CD1c-positive myeloid dendritic cell (primary cell): Measurements from ENCODE around the gene KRT4.

ENCODE experiments used
- DNase-seq: peaks from one replicate; pipeline ENCODE4 v3.0.0-alpha.2; 2016; ENCODE audit errors: extremely low spot score

KRT4 gene

DNA sequence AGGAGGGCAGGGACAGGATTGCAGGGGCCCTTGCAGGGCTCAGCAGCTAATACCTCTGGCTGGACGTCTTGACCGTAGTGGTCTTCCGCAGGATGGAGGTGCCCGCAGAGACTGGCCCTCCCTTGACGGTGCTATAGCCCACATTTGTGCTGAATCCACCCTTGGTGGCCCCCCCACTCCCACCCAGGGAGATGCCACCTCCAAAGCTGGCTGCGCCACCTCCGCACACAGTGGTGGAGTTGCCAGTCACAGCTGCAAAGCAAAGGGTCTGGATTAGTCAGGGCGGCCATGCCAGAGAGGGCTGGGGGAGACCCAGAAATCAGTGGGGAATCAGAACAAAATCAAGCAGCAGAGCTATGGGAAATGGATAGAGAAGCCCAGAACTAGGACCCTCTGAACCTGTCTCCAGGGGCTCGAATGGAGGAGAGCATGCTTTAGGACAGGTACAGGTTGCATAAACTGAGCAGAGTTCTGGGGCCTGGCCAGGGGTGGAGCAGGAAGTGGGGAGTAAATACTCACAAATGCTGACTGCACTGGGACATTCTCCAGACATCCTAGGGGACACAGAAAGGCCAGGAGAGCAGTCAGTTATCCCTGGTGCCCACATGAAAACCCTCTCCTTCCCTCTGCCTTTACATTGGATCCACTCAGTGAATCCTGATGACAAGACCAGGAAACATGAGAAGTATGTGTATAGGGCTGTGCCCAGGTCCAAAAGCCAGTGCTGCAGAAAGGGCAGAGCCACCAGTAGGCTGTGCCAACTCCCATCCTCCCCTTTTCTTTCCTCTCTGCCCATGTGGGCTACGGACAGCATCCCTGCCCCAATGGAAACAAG, 8.1 kb upstream of the KRT4 start:
- DNase-seq = no peak

GRCh38 chr12:52821071-52821730, 7.3 kb upstream of the KRT4 start:
- no peak for DNase-seq

DNA sequence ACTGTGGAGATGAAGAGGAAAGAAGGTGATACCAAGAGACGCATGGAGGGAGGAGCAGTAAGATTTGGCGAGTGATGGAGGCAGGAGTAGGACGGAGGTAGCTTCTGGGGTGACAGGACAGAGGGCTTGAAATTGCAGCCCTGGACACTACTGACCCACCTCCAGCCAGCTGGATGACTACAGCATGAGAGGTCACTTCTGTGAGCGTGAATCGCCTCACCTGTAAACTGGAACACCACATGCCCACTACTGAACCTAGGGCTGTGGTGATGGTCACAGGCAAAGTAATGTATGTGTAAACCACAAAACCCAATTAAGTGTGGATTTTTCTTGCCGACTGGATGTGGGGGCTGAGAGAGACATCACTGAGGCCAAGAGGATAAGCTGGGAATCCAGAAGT, 6.6 kb upstream of the KRT4 start:
- DNase-seq = no peak

- no peak for DNase-seq
Measured at GRCh38 chr12:52819731-52820510, 6.0 kb upstream of the KRT4 start.

DNA sequence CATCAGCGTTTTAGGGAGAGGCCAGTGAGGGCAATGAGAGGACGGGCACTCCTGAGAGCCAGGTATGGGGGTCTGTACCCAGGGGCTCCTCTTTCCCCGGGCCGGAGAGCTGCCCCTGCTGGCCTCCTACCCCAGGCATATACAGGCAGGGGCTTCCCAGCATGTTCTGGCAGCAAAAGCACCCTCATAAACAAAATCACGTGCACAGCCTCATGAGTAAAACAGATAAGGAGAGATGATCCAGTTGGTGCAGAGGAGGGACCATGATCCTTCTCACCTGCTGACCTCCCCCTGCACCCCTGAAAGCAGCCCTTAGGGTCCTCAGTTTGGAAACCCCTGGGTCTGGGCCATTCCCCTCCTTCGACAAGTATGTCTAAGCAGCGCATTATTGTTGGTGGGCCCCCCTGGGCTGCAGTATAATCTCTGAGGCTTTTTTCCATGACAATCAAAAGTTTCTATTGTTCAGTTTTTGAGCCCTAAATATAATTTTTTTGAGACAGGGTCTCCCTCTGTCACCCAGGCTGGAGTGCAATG, 5.0 kb upstream of the KRT4 start:
- no peak for DNase-seq

- DNase-seq = no peak
Measured at GRCh38 chr12:52818388-52818787, 4.5 kb upstream of the KRT4 start.

DNA sequence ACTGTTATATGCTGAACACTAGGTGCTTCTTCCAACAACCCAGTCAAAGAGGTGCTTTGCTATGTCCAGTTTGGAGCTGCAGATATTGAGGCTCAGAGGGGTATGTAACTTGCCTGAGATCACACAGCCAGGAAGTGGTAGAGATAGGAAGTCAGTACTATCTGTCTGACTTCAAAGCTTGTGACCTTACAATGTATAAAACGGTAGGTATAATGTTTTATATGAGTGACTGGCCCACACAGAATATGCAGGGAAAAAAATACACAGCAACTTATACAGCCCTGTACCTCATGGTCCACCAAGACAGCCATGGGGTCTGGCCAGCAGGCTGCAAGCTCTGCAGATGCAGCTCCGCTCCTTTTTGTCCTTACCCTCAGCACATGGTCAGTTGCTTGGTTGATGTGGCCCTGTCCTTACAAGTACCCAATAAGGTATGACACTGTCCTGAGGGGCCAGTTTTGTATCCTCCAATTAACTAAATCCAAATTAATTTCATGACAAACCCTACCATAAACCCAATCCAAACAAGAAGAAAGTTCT, 3.9 kb upstream of the KRT4 start:
- no peak for DNase-seq

DNA sequence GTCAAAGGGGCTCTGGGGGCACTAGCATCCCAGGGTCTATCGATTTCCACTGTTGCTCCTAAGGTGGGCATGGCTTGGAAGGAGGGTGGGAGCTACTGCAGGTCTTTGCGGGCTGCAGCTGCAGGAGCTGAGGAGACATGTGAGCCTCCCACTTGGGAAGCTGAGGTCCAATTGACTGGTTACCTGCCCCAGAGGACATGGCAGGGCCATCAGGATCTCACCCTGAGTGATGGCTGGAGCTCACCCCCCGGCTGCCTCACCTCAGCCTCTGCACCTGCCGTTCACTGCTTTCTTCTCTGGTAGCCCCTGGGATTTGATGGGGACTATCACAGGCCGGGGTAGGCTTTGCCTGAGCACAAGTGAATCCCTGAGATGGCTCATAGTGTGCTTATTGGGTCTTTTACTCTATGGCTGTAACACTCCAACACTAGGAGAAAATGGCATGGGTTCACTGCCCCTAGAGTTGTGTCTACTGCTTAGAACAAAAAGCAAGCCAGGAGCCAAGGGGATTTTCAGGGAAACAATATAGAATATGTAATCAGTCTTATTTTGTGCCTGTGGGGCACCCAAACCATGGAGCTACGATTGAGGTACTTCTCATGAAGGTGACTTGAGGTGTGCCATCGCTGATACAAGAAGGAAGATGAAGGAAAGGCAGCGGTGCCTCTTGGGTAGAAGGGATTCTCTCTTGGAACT, 3.2 kb upstream of the KRT4 start:
- DNase-seq = no peak

- DNase-seq = no peak
Measured at GRCh38 chr12:52815676-52816588, 2.0 kb upstream of the KRT4 start.

GRCh38 chr12:52815161-52815560, 1.2 kb upstream of the KRT4 start:
- DNase-seq = no peak

GRCh38 chr12:52814710-52815155, 817 bp upstream of the KRT4 start:
- DNase-seq = no peak

DNA sequence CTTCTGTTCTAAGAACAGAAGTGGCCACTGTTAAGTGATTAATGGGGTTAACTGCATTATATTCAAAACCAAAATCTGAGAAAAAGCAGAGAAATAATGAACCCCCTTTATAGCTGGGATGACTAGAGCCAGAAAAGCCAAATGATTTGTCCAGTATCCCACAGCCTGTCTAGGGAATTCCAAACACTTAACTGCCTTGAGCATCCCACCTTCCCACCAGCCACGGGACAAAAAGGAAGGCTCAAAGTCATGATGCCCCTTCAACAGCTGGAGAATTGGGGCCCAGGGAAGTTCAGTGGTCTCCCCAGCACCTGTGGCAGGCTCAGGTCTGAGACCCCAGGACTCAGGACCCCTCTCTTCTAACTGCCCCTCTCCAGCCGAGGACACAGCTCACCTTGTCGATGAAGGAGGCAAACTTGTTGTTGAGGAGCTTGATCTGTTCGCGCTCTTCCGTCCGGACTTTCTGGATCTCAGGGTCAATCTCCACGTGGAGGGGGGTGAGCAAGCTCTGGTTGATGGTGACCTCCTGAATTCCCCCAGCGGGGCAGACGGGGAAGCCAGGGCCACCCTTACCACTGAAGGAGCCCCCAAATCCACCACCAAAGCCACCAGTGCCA, 605 bp downstream of the KRT4 start:
- no peak for DNase-seq

DNA sequence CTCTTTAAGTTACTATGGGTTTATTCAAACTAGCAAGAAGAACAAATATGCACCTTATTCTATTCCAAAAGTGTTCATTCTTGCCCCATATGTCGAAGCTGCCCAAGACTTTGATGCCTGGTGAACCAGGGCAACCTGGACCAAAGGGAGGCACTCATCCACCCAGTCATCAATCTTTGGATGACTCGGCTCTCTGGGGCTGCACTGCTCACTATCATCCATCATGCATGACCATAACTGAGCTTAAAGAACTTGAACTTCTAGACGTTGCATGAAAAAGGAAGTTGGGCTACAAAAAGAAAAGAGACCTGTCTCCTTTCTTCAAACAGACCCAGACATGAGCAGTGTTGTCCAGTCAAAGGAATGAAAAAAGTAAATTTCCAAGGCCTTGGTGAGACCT, 1.2 kb downstream of the KRT4 start:
- no peak for DNase-seq

- no peak for DNase-seq
Measured at GRCh38 chr12:52812073-52812400, 1.9 kb downstream of the KRT4 start.

- DNase-seq = no peak
Measured at GRCh38 chr12:52811191-52812072, 2.5 kb downstream of the KRT4 start.

GRCh38 chr12:52810554-52810953, 3.4 kb downstream of the KRT4 start:
- no peak for DNase-seq

GRCh38 chr12:52809166-52809565, 4.8 kb downstream of the KRT4 start:
- DNase-seq = no peak

DNA sequence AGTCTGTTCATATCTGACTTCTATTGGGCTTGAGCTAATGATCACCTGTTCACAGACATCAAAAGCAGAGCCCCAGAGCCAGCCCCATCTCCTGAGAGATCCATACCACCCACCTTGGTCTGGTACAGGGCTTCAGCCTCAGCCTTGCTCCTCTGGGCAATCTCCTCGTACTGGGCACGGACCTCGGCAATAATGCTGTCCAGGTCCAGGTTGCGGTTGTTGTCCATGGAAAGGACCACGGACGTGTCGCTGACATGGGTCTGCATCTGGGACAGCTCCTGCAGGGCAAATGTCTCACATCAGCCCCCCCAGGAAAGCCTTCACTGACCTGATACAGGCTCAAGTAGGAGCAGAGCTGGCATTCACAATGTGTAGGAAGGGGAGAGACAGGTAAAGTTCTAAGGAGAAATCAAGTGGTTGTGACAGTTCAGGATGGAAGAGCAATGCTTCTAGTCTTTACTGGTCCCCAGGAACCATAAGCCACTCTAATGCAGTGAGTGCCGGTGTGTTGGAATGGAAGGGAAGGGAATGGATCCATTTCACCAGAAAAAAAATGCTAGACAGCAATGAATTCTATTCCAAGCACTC, 5.2 kb downstream of the KRT4 start:
- no peak for DNase-seq
